Forelimb muscle (tissue), 1 donor: ENCODE data around the gene DAGLA. TPM values are rescaled to one million over a fixed set of nuclear protein-coding genes. Genes with fewer than 3 reads are reported as not detected.
A peak's percentile ranks its signal among the peaks of the same experiment; 100 is the strongest.

Experiments used
- DNase-seq: peaks from one replicate; pipeline ENCODE4 v3.0.0-alpha.2; 2013; ENCODE audit warnings: low read depth
- polyA plus RNA-seq: library from polyadenylated mRNA; unstranded; fragments of 120-200 nt; gene quantifications from one replicate; pipeline ENCODE4 v1.2.1, GENCODE V29; 2013; ENCODE audit not compliant: insufficient read length

Gene DAGLA
- polyA plus RNA-seq, 1 donor = 4.6 TPM

DNA sequence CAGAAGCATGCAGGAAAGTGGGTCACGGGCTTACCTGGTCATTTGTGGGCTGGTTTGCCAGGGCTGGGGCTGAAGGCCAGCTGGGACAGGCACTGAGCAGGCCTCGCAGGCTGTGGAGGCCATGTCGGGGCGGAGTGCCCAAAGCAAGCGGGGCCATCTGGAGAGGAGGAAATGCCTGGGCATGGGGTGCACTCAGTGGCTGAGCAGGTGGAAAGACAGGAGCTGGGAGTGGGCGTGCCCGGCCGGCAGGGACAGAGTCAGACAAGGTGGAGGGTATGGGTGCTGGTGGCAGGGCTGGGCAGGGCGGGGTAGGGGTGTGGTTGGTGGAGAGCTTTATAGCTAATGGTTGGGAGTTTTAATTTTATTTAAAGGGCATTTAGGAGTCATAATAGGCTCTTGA, 27.4 kb downstream of the DAGLA start:
- no peak for DNase-seq

DNA sequence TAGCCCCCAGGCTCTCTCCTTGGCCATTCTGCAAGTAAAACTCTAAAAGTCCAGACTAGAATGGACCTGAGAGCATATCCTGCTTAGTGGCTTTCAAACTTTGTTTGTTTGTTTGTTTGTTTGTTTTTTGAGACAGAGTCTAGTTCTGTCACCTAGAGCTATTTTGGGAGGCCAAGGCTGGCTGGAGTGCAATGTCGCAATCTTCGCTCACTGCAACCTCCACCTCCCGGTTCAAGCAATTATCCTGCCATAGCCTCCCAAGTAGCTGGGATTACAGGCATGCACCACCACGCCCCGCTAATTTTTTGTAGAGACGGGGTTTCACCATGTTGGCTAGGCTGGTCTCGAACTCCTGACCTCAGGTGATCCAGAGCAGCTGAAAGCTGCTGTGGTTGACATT, 28.9 kb downstream of the DAGLA start:
- no peak for DNase-seq

DNA sequence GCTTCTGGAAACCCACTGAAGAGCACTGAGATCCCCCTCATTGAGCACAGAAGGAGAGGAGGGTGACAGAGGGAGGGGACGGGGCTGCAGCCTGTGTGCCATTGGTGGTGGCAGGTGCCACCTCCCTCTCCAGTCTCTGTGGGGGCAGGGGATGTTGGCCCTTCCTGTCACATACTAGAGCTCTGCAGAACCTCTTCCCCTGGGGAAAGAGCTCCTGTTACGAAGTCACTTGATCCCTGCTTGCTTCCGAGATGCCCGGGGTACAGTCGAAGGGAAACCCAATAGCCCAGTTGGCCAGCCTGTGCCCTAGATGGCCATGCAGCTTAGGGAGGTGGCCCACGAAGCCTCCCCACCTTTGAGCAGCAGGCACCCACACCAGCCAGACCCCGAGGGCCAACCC, 29.4 kb downstream of the DAGLA start:
- DNase-seq = no peak

DNA sequence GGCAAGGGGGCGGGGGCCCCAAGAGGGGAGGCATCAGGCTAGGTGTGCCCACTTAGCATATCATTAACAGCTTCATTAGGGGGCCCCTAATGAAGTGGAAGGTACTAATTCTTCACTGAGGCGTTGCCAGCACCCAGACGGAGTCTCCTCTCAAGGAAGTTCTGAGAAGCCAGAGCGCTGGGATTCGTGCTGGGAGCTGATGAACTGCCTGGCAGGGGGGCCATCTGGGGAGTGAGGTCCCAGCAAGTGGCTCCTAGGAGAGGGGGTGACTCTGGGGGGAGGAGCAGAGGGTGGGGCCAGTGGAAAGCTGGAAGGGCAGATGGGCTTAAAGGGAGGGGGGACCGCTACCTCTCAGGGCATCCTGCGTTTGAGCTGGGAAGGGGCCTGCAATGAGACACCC, 29.8 kb downstream of the DAGLA start:
- no peak for DNase-seq

DNA sequence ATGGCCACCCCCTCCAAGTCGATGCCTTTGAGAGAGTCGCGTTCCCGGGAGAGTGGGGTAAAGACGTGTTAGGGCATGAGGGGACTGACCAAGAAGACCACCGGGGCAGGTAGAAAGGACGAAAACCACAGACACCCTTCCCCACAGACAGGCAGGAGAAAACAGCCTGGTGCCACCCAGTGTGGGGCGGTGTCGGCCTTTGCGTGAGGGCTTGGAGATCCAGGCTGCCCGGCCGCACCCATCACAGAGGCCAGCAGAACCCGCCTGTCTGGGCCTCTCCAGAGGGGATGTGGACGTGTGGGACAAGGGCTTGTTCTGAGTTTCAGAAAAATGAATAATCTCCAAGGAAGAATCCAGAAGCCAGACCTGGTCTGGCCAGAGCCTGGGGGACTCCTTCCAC, 30.8 kb downstream of the DAGLA start:
- no peak for DNase-seq

DNA sequence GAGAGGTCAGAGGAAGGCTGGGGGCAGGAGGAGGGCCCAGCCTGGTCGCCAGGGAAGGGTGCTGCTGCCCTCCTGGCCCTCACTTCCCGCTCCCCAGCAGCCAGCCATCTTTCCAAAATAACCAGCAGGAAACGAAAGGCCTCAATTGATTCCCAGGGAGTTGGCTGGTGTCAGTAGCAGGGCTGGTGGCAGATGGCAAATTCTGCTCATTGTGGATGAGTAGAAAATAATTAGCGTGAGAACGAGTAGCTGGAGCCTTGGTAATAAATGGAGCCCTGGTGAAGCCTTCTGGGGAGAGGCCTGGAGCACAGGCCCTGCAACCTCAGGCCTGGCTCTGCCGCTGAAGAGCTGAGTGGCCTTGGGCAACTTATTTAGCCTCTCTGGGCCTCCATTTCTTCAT, 31.3 kb downstream of the DAGLA start:
- no peak for DNase-seq

DNA sequence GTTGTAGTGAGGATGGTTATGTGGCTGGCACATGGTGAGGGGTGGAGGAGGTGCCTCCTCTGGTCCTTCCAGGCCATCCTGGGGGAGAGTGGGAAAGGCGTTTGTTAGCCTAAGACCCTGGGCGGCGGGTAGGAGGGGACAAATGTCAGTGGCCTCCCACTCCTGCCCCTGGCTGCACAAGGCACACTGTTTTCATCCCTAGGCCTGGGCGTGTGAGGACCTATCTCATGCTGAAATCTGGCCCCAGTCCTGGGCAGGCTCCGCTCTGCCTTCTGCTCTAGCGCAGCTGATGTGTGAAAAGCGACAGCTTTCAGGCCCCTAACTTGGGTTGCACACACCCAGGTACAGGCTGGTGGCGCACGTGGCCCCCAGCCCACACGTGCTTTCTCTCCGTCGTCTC, 32.1 kb downstream of the DAGLA start:
- DNase-seq = no peak

DNA sequence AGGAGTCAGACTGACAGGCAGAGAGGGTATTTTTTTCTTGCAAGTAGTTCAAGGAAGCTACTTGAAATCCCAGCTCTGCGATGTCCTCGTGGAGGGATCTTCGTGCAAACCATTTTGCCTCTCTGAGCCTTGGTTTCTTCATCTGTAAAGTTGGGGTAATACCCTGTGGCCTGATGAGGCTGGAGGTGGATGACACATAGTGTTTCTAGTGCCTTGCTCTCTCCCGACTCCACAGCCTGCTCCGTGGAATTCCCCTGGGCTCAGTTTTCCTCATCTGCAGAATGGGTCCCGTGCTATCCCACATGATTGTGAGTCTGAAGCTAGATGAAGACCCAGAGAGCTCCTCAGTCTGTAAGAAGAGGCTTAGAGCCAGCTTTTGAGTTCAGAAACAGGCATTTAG, 32.7 kb downstream of the DAGLA start:
- DNase-seq = no peak

DNA sequence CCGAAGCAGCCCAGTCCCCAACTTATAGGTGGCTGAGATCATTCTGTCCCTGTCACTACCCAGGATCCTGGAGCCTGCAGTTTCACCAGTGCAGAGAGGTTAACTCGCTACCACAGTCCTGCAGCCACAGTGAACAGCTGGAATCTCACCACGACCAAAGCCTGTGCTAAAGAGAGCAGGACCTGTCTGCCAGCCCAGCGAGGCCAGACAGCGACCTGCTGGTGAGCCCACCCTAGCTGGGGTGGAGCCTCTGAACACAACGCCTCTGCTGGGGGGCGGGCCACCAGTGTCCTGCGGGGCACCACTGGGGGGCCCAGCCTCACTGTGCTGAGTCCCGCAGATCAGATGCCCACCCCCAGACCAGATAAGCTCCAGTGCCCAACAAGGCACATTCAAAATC, 33.3 kb downstream of the DAGLA start:
- no peak for DNase-seq

DNA sequence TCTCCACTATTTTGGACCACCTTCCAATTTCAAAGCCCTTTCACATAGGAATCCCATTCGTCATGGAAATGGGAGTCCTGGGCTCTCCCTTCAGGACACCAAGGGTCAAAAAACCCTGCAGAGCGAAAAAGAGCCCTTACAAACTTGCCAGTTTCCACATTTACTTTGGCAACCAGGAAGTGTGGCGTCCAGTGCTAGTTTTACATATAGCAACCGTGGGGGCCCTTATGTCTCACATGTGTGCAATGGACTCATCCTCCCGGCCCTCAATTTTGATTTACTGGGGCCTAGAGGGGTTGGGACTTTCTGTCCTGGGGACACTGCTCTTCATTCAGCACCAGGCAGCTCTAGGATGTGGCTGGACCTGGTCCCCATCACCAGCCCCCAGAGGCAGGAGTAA, 33.7 kb downstream of the DAGLA start:
- DNase-seq = no peak

DNA sequence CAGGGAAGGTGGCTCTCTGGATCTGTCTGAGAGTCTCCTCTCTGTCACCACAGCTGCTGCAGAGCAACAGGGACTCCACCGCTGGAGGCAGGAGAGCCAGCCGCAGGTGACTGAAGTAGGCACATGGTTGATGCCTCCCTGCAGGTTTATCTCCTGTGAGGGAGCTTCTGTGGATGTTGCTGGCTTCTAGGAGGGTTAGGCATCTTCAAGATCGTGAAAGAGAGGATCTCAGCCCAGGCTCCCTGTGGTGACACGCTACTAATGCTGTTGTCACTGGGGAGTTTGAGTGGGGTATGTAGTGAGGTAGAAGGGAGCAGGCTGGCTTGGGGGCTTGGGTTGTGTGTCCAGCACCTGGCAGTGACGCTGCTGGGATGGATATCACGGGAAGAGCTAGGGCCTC, 34.1 kb downstream of the DAGLA start:
- DNase-seq = no peak

DNA sequence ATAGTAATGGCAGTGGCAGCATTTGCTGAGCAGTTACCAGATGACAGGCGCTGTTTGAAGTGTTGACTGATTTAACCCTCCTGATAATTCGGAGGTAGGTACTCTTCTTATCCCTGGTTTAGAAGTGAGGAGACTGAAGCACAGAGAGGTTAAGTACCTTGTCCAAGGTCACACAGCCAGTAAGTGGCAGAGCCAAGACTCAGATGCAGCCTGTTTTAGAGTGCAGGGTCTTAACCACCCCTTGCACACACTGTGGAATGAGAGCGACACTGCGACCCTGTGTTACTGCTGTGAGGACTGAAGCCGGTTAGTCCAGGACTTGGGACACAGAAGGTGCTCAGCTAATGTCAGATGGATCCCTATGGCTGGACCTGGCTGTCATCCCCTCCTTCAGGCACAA, 34.7 kb downstream of the DAGLA start:
- no peak for DNase-seq

DNA sequence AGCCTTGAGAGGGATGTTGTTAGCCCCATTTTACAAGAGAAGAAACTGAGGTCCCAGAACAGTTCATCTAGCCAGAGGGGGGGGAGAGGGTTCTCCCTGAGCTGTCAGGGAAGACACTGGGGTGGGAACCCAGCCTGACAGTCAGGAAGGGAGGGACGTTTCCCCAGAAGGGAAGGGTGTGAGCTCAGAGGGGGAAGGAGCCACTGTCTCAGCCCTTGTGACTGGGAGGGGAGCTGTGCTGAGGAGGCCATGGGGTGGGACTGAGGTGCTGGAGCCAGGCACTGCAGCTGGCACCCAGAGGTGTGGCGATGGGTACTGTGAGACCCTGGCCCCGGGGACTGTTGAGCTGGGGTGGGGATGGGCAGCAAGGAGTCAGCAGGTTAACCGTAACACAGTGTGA, 35.7 kb downstream of the DAGLA start:
- no peak for DNase-seq

DNA sequence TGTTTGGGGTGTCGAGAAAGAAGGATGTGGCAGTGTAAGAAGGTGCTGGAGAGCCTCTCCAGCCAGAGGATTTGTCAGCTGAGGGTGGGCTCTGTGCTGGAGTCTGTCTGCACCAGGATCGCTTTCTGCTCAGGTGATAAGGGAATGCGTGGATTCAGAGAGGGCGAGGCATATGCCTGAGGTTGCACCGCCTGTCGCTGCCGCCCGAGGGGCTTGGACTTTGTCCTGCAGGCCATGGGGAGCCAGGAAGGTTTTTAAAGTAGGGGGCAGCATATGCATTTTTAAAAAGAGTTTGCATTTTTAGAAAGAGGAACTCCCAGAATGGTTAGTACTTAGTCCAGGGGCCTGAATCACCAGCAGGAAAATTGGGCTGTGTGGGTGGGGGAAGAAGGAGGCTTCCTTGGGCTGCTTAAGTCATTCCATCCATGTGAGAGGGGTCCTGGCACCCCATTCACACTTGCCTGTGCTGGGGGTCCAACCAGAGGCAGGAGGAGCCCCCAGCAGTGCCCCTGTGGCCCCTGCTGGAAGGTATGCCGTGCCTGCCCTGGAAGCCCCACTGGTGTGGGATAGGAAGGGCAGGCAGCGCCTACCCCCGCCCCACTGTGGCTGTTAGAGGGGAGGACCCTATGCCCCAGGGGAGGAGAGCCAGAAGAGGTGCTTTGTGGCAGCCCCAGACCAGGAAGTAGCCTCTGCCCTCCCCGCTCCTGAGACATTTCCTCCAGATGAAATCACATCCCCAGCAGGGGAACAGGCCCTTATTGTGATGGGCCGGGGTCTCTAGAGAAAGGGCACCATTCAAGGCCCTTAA, 36.5 kb downstream of the DAGLA start:
- no peak for DNase-seq

DNA sequence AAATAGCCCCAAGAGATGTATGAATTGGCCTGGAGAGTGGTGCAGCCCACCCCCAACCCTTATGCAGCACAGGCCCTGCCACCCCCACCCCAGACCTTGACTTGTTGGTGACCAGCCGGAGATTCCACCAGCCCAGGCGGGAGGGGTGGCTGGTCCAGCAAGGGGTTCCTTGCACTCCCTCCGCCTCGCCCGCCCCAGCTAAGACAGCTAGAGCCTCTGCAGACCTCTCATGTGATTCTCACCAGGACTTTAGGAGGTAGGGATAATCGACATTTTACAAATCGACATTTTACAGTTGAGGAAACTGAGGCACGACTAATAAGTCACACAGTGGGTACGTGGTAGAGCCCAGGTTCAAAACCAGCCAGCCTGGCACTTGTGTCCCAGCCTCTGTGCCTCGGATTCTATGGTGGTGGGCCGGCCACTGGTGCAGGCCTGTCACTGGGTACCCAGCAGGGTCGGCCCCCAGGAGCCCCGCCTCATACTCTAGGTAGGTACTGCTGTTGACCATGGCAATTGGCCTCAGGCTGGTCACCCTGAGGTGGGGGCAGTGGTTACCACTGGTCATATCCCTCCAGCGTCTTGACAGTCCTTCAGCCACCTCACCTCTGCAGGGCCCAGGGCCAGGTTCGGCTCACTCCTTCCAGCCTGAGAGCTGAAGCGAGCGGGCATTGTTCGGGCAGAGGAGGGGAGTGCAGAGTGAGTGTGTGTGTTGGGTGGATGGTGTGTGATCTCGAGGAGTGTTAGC, 37.3 kb downstream of the DAGLA start:
- DNase-seq = no peak

DNA sequence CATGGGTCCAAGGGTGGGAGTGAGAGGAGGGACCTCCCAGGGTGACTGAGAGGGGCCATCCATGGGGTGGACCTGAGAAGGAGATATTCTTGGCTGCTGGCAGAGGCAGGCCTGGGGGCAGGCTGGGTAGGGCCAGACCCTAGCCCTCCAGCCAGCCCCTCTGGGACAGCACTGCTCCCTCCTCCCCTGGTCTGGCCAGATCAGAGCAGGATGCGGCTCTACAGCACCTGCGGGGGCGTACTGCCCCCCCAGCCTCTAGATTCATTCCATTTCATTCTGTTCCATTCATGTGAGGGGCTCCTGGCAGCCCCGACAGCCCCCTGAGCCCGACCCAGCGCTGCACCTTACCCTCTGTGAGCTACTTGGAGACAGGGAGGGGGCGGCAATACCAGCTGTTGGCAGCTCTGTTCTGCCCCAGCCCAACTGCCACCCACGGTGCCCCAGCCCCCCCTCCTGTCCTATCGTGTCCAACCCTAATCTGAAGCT, 37.9 kb downstream of the DAGLA start:
- DNase-seq = no peak

DNA sequence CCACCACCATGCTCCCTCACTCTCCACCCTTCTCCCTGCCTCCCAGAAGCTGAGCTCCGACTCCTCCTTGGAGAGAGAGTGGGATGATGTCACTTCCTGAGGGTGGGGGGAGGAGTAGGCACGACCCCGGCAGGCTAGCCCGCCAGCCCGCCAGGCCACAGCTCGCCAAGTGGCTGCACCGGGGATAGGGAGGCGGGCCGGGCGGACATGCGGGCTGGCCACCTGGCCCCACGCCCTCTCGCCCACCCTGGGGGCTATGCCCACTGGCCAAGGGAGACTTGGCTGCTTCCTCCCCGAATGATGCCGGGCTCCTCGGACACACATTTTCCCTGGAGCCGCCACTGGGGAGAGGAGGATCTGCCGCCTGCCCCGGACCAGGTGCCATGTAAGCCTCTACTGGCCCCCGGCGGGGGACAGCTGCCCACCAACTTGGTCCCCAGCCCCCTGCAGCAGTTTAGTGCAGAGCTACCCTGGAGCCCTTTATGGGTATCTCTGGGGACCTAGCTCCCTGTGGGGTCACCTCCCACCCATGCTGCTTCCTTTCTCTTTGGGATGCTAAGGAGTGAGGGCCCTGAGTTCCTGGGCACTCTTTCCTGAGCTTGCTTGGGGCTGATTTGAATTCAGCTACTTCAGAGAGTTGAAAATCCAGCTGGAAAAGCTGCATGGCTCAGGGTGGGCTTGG, 38.6 kb downstream of the DAGLA start:
- DNase-seq = peak; percentile 45

DNA sequence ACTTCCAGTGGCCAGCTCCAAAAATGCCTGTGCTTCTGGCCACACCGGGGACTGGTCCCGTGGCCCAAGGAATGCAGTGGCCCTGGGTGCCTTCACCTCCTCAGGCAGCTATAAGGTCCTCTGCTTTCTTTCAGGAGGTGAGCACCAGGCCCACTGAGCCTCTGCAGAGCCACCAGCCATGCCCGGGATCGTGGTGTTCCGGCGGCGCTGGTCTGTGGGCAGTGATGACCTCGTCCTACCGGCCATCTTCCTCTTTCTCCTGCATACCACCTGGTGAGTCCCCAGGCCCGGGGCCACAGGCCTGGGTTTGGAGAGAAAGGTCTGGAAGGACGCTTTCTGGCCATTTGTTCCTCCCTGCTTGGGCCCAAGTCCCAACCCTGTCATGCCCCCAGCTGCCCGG, 39.8 kb downstream of the DAGLA start:
- no peak for DNase-seq

DNA sequence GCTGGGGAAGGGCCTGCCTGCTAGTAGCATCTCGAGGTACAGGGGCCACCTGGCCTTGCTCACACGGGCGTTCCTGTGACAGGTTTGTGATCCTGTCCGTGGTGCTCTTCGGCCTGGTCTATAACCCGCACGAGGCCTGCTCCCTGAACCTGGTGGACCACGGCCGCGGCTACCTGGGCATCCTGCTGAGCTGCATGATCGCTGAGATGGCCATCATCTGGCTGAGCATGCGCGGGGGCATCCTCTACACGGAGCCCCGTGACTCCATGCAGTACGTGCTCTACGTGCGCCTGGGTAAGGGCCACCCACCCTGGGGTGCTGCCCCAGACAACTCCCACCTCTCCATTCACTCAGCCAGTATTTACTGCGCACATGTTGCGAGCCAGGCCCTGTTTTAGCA, 40.4 kb downstream of the DAGLA start:
- no peak for DNase-seq

DNA sequence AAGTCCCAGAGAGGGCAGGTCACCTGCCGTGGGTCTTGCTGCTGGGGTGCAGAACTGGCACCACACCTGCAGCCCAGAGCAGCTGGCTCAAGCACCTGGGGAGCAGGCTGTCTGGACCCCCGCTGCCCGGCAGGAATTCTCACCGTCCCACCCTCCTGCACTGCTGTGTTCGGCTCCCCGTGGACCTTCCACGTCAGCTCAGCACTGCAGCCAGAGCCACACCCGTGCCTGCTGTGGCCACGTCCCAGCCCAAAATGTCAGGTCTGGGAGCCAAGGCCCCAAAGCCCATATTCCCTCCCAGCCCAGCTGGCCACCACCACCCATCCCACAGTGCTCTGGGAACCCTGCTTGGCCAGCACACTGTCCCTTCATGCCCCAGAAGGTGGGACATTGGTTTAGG, 44.2 kb downstream of the DAGLA start:
- DNase-seq = no peak

DNA sequence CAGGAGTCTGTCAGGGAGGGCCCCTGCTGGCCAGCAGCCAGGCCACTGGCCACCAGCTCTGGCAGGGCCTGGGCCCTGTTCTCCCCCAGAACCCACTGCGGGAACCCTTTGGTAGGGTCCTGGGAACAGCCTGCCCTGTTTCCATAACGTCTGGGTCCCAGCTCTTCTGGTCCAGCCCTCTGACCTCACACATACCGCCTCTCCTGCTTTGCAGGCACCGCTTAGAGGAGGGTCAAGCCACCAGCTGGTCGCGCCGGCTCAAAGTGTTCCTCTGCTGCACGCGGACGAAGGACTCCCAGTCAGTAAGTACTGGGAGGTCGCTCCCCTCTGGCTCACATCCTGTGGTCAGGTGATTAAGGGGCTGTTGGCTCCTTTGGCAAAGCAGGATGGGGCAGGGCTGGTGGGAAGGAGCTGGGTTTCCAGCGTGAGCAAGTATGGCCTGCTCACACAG, 45.6 kb downstream of the DAGLA start:
- DNase-seq = no peak

DNA sequence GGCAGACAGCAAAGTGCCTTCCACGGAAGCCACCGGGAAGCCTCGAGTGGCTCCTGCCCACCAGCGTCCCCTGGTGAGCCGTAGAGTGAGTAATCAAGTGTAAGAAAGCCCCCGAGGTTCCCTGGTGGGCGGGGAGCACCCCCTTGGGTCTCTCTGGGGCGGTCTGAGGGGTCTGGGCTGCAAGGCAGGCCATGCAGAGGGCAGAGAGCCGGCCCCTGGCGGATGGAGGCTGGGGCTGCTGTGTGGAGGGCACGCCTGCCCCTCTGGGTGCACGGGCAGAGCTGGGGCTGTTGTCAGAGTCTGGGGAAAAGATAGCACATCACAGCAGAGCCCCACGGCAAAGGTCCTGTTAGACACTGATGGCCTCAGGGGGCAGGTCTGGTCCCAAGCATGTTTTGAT, 46.6 kb downstream of the DAGLA start:
- DNase-seq = no peak

DNA sequence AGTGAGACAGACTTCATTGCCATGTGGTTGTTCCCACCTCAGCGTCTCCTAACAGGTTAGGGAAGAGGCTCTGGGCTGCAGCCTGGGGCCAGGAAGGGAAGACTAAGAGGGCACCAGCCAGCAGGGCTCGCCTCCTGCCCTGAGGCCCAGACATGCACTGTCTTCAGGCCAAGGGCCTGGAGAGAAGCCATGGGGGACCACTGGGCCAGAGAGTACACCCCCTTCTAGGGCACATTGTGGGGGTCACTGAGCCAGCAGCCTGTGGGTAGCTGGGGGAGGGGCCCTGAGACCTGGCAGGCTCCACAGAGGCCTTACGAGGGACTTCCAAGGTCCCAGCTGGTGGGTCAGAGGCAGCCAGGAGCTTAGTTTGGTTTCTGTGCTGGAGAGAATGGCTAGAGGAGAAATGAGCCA, 47.2 kb downstream of the DAGLA start:
- no peak for DNase-seq
